ENCODE data around the gene MT1A.

MT1A gene

DNA sequence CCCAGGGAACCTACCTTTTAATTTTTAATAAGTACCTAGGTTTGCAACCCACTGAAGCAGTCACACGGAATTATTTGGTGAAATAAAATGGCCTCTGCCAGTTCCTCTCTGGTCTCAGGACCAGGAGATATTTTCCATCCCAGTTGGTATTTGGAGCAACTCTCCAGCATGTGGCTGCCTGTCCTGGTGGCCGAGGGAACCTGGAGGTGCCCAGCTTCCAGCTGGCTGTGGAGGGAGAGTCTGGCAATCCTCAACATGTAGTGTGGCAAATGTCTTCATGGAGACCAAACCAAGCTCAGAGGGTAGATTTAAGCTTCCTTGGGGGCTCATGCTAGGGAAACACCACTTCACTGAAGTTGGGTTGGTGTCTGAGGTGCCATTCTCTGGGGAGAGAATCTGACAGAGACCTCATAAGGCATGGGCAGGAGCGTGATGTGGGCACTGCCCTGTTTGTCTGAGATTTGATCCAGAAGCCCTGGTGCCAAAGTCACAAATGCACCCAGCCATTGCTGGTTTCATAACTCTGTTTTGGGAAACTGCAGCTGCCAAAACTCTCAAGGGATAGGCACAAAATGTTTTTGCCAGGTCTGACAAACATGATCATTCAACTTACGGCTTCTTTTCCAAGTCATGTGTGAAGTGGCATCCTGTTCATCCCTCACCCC, 46.6 kb downstream of the MT1A start:
- DNase-seq (ENCODE audit: low read depth in 1 of 2, low spot score in 1 of 2): no peak
- in situ Hi-C loops (cut with HindIII; ENCODE audit: low pct_unique_long_range_greater_than_20kb, low sequenced_read_pairs): no loop called here
- no peak for TF ChIP-seq JUND (IDR thresholded peaks at IDR 0.05; ENCODE audit: low read depth)

DNA sequence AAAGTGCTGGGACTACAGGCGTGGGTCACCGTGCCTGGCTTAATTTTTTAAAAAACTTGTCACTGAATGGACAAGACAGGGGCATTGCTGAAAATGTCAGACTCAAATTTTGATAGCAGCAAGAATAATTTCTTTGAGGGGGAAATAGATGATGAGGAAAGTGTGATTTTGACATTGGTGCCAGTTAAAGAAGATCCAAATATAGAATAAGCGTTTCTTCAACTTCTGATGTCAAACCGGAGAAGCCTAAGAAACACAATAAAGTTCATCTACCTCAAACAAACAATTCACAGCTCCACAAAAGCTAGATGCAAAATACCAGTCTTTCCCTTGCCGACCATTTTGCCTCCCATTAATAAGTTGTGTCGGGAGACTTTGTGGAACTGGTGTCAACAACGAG, 48.3 kb downstream of the MT1A start:
- no peak for TF ChIP-seq JUND (IDR thresholded peaks at IDR 0.05; ENCODE audit: low read depth)
- in situ Hi-C loops (cut with HindIII; ENCODE audit: low pct_unique_long_range_greater_than_20kb, low sequenced_read_pairs): no loop called here
- no peak for DNase-seq (ENCODE audit: low read depth in 1 of 2, low spot score in 1 of 2)

DNA sequence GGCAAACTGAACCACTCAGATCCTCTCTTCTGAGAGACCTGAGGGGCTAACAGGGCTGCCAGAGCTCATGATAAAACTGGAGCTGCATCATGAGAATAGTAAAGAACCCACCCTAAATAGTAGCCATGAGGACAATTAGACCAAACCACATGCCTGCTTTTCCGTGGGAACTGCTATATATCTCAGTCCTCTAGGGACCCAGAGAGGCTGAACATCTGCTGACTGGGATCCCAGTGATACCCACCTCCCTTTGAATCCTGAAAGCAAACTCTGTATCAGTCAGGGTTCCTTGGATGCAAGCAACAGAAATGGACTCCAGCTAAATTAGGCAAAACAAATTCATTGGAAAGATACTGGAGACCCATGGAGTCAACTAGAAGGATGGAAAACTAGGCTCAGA, 50.3 kb downstream of the MT1A start:
- DNase-seq (ENCODE audit: low read depth in 1 of 2, low spot score in 1 of 2): no peak
- in situ Hi-C loops (cut with HindIII; ENCODE audit: low pct_unique_long_range_greater_than_20kb, low sequenced_read_pairs): no loop called here
- TF ChIP-seq JUND (IDR thresholded peaks at IDR 0.05; ENCODE audit: low read depth): no peak

DNA sequence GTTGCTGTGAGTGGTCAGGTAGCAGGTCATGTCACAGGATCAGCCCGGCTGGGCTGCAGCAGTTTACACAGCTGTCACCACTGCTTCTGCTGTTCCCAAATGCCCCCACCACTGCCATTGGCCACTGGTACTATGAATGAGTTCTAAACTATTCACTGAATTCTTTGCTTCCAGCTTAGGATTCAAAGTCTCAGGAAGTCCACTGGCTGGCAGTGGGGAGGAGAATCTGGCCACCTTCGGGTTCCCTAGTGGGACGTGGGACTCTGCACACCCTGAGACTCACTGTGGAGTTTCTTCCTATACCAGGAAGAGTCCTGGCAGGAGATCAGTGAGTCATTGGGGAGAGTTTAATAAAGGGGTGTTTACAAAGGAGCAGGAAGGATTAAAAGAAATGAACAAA, 50.7 kb downstream of the MT1A start:
- in situ Hi-C loops (cut with HindIII; ENCODE audit: low pct_unique_long_range_greater_than_20kb, low sequenced_read_pairs): no loop called here
- DNase-seq (ENCODE audit: low read depth in 1 of 2, low spot score in 1 of 2): no peak
- no peak for TF ChIP-seq JUND (IDR thresholded peaks at IDR 0.05; ENCODE audit: low read depth)

Measured in T47D (cell line).